Panc1 (cell line): ENCODE data around the gene ARMH2. TPM values are rescaled to one million over a fixed set of nuclear protein-coding genes. Genes with fewer than 3 reads are reported as not detected.

ENCODE experiments used
- ATAC-seq: fragments of 200-7000 bp; cut with Tn5 transposase; 2 replicates; pipeline ENCODE4 v1.9.1; 2020; ENCODE audit warnings: mild to moderate bottlenecking, moderate library complexity
- BruUV-seq: library from RNA; stranded (reverse); fragments of 400-500 nt; replicated peaks from 2 replicates; lab custom pipeline; 2021; lab: Mats Ljungman, UMichigan
- CTCF ChIA-PET: fragments of 300-600 bp; sonication (Branson Sonifier 250); formaldehyde crosslinking; loops from one replicate; lab custom pipeline; 2022; ENCODE audit warnings: antibody characterized with exemption; lab: Charles Lee
- POLR2A ChIA-PET: fragments of 300-600 bp; sonication (Branson Sonifier 250); formaldehyde crosslinking; loops from one replicate; lab custom pipeline; 2022; ENCODE audit warnings: antibody characterized with exemption; lab: Charles Lee
- DNase-seq: peaks from one replicate; pipeline ENCODE4 v3.0.0-alpha.2; 2010; ENCODE audit warnings: low read depth, low spot score
- H3K27ac ChIP-seq: 2 replicates; pipeline ENCODE4 v1.5.1; 2011; ENCODE audit warnings: mild to moderate bottlenecking, low read length, inconsistent platforms
- H3K27me3 ChIP-seq: fragments of 200-500 bp; sonication (Bioruptor generic); 2 replicates; pipeline ENCODE4 v1.6.0; 2014; ENCODE audit warnings: low read length, inconsistent platforms; ENCODE audit not compliant: control insufficient read depth, insufficient read depth
- H3K36me3 ChIP-seq: fragments of 200-500 bp; sonication (Bioruptor generic); 2 replicates; pipeline ENCODE4 v1.5.1; 2014; ENCODE audit warnings: inconsistent platforms, mild to moderate bottlenecking, low read length, moderate library complexity; ENCODE audit not compliant: control insufficient read depth, insufficient read depth
- H3K4me1 ChIP-seq: 2 replicates; pipeline ENCODE4 v1.5.1; 2011; ENCODE audit warnings: inconsistent platforms, mild to moderate bottlenecking, low read length, moderate library complexity; ENCODE audit not compliant: control insufficient read depth, insufficient read depth
- H3K4me3 ChIP-seq, 2 experiments: 2 replicates each; pipeline ENCODE4 v1.5.1; 2011 to 2012; ENCODE audit warnings: low read depth in 2 of 2, low read length in 2 of 2, mild to moderate bottlenecking in 2 of 2, inconsistent platforms in 1 of 2, moderate library complexity in 1 of 2
- H3K9me3 ChIP-seq: fragments of 200-500 bp; sonication (Bioruptor generic); 2 replicates; pipeline ENCODE4 v1.5.1; 2014; ENCODE audit warnings: low read depth, mild to moderate bottlenecking, inconsistent platforms, low read length, moderate library complexity; ENCODE audit not compliant: control insufficient read depth, insufficient read depth
- POLR2AphosphoS5 ChIP-seq: IDR thresholded peaks from 2 replicates; pipeline ENCODE4 v1.6.1; 2012; ENCODE audit warnings: mild to moderate bottlenecking, low read depth, low read length, moderate library complexity
- SIN3A ChIP-seq: IDR thresholded peaks from 2 replicates; pipeline ENCODE4 v1.6.1; 2012; ENCODE audit warnings: low read depth, mild to moderate bottlenecking, low read length, moderate library complexity, borderline replicate concordance; ENCODE audit not compliant: insufficient read depth
- TCF7L2 ChIP-seq: IDR thresholded peaks from 2 replicates; pipeline ENCODE4 v1.6.1; 2011; ENCODE audit warnings: mild to moderate bottlenecking, low read depth, low read length, inconsistent platforms
- in situ Hi-C: cut with HindIII; loops from 2 replicates; pipeline ENCODE4 v1.10.0; 2016; ENCODE audit warnings: low sequenced_read_pairs, low pct_unique_long_range_greater_than_20kb
- intact Hi-C: fragments of 100-400 bp; cut with micrococcal nuclease; formaldehyde crosslinking; loops from one replicate; pipeline ENCODE4 v1.10.0; 2022; ENCODE audit not compliant: unreplicated experiment
- total RNA-seq: library from RNA; stranded (reverse); gene quantifications from one replicate; pipeline ENCODE4 v1.2.1, GENCODE V29; 2021; ENCODE audit not compliant: unreplicated experiment
- TF ChIP-seq, protein P1 (sequence below), 2 experiments: IDR thresholded peaks; 2 replicates each; pipeline ENCODE4 v1.6.1; 2011 to 2012; ENCODE audit warnings: low read depth in 2 of 2, control low read depth in 1 of 2, low read length in 1 of 2, mild to moderate bottlenecking in 1 of 2, moderate library complexity in 1 of 2; ENCODE audit not compliant: insufficient read depth in 1 of 2
- TF ChIP-seq, protein P2 (sequence below): fragments of 450-650 bp; IDR thresholded peaks from 2 replicates; pipeline ENCODE4 v1.5.1; 2017; ENCODE audit warnings: mild to moderate bottlenecking

The ARMH2 gene
- total RNA-seq, 1 experiment from 2014 or later: not detected

DNA sequence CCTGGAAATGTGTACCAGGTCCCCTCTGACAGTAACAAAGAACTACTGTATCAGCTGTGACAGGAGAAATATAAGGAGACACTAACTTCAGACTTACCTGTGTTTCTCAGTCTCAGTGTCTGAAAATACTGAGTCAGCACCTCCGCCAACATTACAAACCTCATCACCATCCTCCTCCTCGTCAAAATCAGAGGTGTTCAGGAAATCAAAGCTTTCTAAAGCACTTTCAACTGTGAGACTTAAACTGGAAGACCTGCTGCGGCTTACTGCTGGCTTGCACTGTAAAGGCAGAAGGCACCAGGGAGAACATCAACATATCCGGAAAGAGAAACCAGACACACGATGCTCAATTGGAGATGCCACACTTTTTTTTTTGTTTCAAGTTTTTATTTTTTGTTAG lies 40.3 kb upstream of the ARMH2 start:
- intact Hi-C loops: no loop called here
- Histone ChIP-seq H3K9me3 (no peaks in the 10 kb centered on the region), H3K4me1 (no peaks in the 10 kb centered on the region), H3K27ac (no peak overlapping the region), H3K27me3 (peaks cover 10% of the 10 kb centered on the region), H3K36me3 (no peaks in the 10 kb centered on the region), H3K4me3 (no peak overlapping the region)
- no TSS peak for BruUV-seq
- ATAC-seq (no peak), DNase-seq (no peak)
- CTCF ChIA-PET: no interaction called here
- in situ Hi-C loops: no loop called here
- POLR2A ChIA-PET: no interaction called here
- TF ChIP-seq, protein P1, sequence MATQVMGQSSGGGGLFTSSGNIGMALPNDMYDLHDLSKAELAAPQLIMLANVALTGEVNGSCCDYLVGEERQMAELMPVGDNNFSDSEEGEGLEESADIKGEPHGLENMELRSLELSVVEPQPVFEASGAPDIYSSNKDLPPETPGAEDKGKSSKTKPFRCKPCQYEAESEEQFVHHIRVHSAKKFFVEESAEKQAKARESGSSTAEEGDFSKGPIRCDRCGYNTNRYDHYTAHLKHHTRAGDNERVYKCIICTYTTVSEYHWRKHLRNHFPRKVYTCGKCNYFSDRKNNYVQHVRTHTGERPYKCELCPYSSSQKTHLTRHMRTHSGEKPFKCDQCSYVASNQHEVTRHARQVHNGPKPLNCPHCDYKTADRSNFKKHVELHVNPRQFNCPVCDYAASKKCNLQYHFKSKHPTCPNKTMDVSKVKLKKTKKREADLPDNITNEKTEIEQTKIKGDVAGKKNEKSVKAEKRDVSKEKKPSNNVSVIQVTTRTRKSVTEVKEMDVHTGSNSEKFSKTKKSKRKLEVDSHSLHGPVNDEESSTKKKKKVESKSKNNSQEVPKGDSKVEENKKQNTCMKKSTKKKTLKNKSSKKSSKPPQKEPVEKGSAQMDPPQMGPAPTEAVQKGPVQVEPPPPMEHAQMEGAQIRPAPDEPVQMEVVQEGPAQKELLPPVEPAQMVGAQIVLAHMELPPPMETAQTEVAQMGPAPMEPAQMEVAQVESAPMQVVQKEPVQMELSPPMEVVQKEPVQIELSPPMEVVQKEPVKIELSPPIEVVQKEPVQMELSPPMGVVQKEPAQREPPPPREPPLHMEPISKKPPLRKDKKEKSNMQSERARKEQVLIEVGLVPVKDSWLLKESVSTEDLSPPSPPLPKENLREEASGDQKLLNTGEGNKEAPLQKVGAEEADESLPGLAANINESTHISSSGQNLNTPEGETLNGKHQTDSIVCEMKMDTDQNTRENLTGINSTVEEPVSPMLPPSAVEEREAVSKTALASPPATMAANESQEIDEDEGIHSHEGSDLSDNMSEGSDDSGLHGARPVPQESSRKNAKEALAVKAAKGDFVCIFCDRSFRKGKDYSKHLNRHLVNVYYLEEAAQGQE (IDR thresholded peaks at IDR 0.05; ENCODE audit: insufficient read depth in 1 of 2, low read depth in 2 of 2, low read length in 1 of 2): no peak
- no peak for TF ChIP-seq POLR2AphosphoS5
- TF ChIP-seq TCF7L2: no peak
- TF ChIP-seq, protein P2, sequence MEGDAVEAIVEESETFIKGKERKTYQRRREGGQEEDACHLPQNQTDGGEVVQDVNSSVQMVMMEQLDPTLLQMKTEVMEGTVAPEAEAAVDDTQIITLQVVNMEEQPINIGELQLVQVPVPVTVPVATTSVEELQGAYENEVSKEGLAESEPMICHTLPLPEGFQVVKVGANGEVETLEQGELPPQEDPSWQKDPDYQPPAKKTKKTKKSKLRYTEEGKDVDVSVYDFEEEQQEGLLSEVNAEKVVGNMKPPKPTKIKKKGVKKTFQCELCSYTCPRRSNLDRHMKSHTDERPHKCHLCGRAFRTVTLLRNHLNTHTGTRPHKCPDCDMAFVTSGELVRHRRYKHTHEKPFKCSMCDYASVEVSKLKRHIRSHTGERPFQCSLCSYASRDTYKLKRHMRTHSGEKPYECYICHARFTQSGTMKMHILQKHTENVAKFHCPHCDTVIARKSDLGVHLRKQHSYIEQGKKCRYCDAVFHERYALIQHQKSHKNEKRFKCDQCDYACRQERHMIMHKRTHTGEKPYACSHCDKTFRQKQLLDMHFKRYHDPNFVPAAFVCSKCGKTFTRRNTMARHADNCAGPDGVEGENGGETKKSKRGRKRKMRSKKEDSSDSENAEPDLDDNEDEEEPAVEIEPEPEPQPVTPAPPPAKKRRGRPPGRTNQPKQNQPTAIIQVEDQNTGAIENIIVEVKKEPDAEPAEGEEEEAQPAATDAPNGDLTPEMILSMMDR: no peak
- no peak for TF ChIP-seq SIN3A

DNA sequence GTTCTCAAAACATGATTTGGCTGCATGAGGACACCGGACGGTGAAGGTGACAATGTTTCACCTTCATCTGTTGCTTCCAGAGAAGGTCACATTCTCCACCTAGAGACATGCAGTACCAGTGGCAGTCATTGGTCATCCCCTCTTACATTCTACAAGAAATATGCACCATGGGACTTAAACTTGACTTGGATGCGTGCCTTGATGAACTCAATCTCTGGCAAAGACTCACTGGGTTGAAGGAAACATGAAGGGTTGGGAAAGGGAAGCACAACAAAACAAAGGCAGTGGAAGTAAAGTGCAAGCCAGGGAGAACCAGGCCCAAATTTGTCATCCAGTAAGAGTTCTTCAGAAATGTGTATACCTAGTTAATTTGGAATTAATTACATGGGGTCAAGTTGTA lies 39.4 kb upstream of the ARMH2 start:
- TF ChIP-seq SIN3A (no peak), TCF7L2 (no peak), POLR2AphosphoS5 (no peak)
- TF ChIP-seq, protein P1 (IDR thresholded peaks at IDR 0.05; ENCODE audit: insufficient read depth in 1 of 2, low read depth in 2 of 2, low read length in 1 of 2): no peak
- TF ChIP-seq, protein P2: no peak
- ATAC-seq (no peak), DNase-seq (no peak)
- intact Hi-C loops: no loop called here
- Histone ChIP-seq H3K36me3 (no peaks in the 10 kb centered on the region), H3K4me1 (no peaks in the 10 kb centered on the region), H3K27me3 (peaks cover 10% of the 10 kb centered on the region), H3K27ac (no peak overlapping the region), H3K9me3 (no peaks in the 10 kb centered on the region), H3K4me3 (no peak overlapping the region)
- in situ Hi-C loops: no loop called here
- ChIA-PET CTCF (no interaction called here), POLR2A (no interaction called here)
- no TSS peak for BruUV-seq
